HG03354 (cell line): Measurements from ENCODE around the gene CSGALNACT2.

ENCODE experiments used
- ATAC-seq: cut with Tn5 transposase; IDR thresholded peaks from one replicate; pipeline ENCODE4 v1.9.1; 2021; ENCODE audit warnings: mild to moderate bottlenecking; ENCODE audit not compliant: unreplicated experiment, poor library complexity, severe bottlenecking

The CSGALNACT2 gene

GRCh38 chr10:43197834-43198681, 59.8 kb downstream of the CSGALNACT2 start:
- ATAC-seq, result no peak

- ATAC-seq, result no peak
Observed at GRCh38 chr10:43198682-43199005, 60.4 kb downstream of the CSGALNACT2 start.

- no peak for ATAC-seq
Observed at GRCh38 chr10:43199088-43199683, 60.9 kb downstream of the CSGALNACT2 start.

GRCh38 chr10:43199684-43200537, 61.7 kb downstream of the CSGALNACT2 start:
- no peak for ATAC-seq

GRCh38 chr10:43200538-43201390, 62.5 kb downstream of the CSGALNACT2 start:
- no peak for ATAC-seq

- ATAC-seq, result no peak
Observed at GRCh38 chr10:43201545-43202131, 63.4 kb downstream of the CSGALNACT2 start.

GRCh38 chr10:43202224-43202656, 64.0 kb downstream of the CSGALNACT2 start:
- ATAC-seq, result peak; percentile 73

GRCh38 chr10:43202657-43203447, 64.6 kb downstream of the CSGALNACT2 start:
- peak; percentile 29 for ATAC-seq

GRCh38 chr10:43203448-43204041, 65.3 kb downstream of the CSGALNACT2 start:
- no peak for ATAC-seq

- ATAC-seq, result no peak
Observed at GRCh38 chr10:43204042-43204942, 66.0 kb downstream of the CSGALNACT2 start.

- ATAC-seq, result peak; percentile 67
Observed at GRCh38 chr10:43204943-43205671, 66.9 kb downstream of the CSGALNACT2 start.

- no peak for ATAC-seq
Observed at GRCh38 chr10:43205681-43206390, 67.6 kb downstream of the CSGALNACT2 start.

GRCh38 chr10:43206391-43207235, 68.4 kb downstream of the CSGALNACT2 start:
- no peak for ATAC-seq

GRCh38 chr10:43208147-43209073, 70.2 kb downstream of the CSGALNACT2 start:
- no peak for ATAC-seq
